ENCODE data around the gene TSPAN13.
"Not testable (repeated sequence)": the region's sequence is repeated elsewhere in the genome, so short reads cannot be mapped to it uniquely, and the experiment has no call there.

The TSPAN13 gene

DNA sequence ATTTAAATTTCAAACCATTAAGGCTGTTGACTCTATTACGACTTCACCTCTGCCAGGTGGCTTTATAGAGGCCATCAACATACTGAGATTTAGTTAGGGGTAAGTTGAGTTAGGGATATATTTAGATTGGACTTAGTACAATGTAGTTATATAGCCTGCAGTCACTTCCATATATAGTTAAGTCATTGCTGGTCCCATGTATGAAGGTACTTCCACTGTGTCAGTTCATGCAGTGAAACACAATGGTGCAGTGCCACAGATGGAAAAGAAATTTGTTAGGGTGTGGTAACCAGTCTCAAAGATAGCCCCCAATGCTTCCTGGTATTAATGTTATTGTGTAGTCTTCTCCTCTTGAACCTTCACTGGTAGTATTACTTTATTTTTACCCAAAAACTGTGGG lies 12.6 kb upstream of the TSPAN13 start:
- DNase-seq (ENCODE audit: low read depth in 1 of 2, low spot score in 1 of 2) = no peak

DNA sequence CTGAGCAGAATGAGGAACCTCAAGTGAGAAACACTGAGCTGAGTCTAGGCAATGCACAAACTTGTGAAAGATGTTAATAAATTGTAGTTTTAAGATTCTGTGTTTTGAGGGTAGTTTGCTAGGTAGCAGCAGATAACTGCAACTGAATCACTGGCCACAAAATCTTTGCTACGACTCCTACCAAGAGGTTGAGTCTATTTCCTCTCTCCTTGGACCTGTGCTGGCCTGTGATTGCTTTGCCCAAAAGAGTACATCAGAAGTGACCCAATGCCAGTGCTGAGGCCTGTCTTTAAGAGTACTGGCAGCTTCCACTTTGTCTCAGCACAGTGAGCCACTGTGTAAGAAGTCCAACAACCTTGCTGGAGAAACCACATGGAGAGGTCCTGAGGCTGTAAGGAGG lies 11.9 kb upstream of the TSPAN13 start:
- no peak for DNase-seq (ENCODE audit: low read depth in 1 of 2, low spot score in 1 of 2)

DNA sequence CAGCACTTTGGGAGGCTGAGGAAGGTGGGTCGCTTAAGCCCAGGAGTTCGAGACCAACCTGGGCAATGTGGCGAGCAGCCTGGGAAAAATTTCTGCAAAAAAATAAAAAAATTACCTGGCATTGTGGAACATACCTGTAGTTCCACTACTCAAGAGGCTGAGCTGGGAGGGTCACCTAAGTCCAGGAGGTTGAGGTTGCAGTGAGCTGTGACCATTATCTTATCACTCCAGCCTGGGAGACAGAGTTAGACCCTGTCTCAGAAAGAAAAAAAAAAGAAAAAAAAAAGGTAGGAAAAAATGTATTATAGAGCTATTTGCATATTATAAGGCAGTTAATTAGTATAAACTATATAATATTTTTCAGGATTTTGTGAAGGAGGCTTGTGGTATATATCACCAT lies 11.0 kb upstream of the TSPAN13 start:
- no peak for DNase-seq (ENCODE audit: low read depth in 1 of 2, low spot score in 1 of 2)

DNA sequence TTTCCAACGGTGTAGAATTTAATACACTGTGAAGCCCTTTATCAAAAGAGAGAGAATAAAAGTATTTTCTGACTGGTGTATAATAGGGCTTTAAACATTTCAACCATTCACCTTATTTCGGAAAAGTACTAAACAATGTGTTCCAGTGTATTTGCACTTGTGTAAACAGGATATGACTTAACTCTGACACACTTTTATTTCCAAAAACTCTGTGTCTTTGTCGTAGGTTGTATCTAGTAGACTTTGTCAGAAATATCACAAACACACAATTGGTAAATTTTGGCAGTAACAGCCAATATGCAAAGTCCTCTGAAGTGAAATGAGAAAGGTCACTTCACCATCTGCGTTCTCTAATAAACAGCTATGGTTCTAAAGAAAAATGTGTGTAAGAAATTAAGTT lies 10.3 kb upstream of the TSPAN13 start:
- DNase-seq (ENCODE audit: low read depth in 1 of 2, low spot score in 1 of 2) = no peak

DNA sequence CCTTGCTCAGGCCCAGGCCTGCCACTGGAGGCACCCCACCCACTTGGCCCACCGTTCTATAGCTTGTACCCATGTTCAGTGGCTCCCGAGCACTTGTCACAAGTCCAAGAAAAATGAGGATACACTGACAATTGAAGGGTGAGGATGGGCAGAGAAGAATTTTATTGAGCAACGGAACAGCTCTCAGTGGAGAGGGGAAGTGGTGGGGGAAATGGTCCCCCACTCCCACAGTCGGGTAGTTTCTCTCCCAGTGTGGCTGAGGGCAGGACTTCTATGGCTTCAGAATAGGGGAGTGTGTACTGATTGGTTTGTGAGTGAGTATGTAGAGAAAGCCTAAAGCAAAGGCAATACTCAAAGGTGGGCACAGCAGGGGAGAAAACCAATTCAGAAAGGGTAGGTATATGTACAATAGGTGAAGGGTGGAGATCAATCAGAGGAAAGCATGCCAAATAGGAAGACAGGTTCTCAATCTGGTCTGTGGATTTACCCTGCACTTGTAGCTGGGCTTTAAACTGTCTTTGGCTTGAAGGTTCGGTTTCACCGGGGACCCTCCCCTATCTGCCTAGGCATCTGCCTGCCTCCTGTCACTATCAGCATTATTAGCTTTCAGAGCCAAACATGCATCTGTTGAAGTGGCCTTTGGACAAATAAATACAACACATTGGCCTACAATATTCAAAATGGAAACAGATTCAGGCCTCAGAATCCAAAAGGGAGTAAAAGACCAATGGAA lies 8.9 kb upstream of the TSPAN13 start:
- DNase-seq (ENCODE audit: low read depth in 1 of 2, low spot score in 1 of 2) = no peak

DNA sequence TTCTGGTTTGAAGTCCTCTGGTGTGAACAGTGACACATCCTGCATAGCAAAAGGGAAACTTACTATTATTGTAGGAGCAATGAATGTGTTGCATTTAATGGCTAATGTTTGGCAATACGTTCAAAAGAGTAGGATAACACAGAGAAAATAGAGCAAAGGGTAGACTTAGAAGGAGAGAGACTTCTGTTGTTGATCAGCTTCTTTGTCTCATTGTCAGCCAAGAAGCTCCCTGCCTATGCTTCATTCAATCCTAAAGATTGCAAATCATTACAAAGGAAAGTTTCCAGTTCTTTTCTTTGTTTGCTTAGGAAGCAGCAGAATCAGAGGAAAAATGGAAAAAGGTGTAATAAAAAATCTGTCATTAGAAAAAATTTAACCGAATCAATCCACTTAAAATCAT lies 7.9 kb upstream of the TSPAN13 start:
- no peak for DNase-seq (ENCODE audit: low read depth in 1 of 2, low spot score in 1 of 2)

DNA sequence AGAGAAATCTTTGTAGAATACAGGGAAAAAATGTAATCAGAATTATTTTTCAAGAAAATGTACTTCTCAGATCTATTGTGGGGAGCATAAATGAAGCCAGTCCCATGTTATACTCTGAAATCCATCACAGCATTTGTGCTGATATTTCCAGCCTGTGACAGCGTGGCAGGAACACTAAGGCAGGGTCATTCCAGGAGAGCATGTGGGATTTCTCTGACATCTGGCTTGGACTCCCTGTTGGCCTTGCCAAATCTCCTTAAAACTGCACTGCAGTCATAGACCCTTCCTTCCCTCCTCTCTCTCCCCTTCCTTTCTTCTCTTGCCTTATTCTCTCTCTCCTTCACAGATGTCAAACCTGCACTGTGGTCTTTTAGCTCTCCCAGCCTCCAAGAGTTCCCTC lies 6.5 kb upstream of the TSPAN13 start:
- DNase-seq (ENCODE audit: low read depth in 1 of 2, low spot score in 1 of 2) = no peak

DNA sequence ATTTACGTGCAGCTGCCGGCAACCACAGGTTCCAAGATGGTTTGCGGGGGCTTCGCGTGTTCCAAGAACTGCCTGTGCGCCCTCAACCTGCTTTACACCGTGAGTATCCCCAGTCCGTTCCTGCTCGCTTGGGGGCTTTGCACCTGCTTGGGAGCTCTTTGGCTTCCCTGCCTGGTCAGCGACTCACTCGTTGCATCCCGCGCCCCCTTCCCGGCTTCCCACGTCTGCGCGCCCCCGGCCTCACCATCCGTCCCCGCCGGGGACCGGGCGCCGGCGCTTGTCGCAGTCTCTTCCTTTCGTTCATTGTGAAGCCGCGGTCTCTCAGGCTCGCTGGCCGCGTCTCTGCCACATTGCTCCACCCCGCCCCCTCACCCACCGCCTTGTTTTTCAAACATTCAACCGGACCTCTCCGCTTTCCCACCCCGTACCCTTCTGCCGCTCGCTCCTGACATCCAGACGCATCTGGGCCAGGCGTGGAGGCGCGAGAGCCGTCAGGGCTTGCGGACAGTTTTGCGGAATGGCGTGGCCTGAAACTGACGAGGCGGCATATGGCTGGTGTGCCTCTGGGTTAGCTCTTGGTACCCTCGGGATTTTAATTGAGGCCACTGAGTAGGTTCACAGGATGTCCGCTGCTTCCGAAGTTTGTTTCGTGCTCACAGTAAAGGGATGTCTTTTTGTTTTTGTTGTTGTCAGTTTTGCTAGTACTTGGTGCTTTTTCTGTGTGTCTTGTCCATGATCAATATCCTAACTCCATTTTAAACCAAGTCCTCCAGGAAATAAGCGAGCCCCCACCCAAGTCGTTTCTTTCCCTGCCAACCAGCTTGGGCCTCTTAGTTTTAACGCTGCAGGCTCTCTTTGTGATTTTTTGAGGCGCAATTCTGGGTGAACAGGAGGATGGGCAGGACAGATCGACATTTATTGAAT lies 639 bp downstream of the TSPAN13 start:
- no peak for DNase-seq (ENCODE audit: low read depth in 1 of 2, low spot score in 1 of 2)

DNA sequence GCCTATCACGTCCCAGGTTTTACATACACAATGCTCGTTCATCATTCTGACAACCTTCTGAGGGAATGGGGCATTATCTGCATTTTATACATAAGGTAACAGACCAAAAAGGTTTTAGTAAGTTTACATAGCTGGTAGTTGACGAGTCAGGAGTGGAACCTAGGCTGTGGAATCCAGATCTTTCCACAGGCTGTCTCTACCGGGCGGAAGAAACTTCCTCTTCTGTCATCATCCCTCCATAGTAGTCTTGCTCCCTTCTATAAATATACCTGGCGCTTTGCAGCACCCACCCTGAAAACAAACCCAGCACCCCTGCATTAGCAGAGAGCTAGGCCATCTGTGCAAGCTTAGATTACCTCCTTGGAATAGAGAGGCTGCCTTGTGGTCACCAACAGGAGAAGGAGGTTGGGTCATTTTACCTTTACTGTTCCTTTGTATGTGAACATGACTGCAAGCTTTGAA lies 1.3 kb downstream of the TSPAN13 start:
- no peak for DNase-seq (ENCODE audit: low read depth in 1 of 2, low spot score in 1 of 2)

DNA sequence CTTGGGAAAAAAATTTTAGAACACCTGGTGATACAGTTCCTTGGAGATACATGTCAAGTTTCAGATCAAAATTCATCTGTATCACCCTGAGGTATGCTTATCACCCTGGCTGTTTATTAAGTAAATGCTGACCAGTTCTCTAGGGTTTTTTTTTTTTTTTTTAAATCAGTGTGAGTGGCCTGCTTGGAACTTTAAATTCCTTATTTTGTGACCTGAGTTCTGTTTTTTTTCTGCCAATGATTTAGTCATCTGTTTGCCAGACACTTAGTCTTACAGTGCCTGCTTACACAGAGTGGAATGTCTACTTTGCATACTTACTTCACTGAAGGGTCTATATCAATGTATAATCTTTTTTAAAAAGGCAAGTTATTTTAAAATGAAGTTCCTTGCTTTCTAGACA lies 1.8 kb downstream of the TSPAN13 start:
- DNase-seq (ENCODE audit: low read depth in 1 of 2, low spot score in 1 of 2) = no peak

DNA sequence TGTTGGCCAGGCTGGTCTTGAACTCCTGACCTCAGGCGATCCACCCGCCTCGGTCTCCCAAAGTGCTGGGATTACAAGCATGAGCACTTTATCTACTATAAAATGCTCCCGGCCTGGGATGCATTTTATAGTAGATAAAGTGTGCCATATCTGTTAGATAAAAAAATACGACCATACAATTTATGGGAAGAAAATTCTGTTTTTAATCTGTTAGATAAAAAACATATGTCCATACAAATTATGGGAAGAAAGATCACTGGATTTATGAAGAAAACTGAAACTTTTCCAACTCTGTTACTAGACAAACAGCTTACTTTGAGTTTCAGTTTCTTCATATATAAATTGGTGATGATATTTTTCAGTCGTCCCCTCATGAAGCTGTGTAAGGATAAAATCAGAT lies 4.5 kb downstream of the TSPAN13 start:
- no peak for DNase-seq (ENCODE audit: low read depth in 1 of 2, low spot score in 1 of 2)

DNA sequence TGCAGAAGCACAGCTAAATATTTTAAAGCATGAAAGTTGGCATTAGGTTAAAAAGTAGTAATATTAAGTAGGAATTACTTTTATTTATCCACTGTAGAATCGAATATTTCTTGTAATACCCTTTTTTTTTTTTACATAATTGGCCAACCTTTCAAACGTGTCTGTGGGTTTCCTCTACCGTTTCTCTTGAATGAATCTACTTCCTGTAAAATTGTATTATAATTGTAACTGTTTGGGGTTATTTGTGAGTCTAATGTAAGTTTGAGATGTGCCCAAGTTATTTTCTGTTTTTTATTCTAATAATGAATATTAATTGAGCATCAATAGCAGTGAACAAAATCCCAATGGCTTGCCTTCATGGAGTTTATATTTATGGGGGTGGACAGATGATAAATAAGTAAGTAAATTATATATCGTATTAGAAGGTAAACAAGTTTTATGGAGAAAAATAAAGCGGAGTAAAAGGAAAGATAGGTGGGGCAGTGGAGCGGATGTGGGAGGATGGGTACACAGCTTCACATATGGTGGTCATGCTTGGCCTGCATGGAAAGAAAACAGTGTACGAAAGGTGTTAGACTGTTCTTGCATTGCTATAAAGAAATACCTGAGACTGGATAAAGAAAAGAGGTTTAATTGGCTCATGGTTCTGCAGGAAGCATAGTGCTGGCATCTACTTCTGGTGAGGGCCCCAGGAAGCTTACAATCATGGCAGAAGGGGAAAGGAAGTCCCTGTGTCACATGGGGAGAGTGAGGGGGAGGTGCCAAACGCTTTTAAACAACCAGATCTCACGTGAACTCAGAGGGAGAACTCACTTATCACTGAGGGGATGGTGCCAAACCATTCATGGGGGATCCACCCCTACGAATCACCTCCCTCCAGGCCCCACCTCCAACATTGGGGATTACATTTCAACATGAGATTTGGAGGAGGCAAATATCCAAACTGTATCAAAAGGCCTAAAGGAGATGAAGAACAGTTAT lies 5.4 kb downstream of the TSPAN13 start:
- no peak for DNase-seq (ENCODE audit: low read depth in 1 of 2, low spot score in 1 of 2)

DNA sequence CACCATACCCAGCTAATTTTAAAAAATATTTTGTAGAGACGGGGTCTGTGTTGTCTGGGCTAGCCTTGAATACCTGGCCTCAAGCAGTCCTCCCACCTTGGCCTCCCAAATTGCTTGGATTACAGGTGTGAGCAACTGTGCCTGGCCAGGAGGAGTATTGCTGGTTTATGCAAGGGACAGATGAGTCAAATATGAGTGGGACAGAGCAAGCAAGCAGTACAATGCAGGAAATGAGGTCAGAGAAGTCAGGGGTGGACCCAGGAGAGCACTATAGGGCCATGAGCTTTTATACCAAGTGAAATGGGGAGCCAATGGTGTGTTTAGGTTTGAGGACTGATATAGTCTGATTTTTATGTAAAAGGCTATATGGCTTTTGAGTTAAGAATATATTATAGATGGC lies 6.3 kb downstream of the TSPAN13 start:
- no peak for DNase-seq (ENCODE audit: low read depth in 1 of 2, low spot score in 1 of 2)

DNA sequence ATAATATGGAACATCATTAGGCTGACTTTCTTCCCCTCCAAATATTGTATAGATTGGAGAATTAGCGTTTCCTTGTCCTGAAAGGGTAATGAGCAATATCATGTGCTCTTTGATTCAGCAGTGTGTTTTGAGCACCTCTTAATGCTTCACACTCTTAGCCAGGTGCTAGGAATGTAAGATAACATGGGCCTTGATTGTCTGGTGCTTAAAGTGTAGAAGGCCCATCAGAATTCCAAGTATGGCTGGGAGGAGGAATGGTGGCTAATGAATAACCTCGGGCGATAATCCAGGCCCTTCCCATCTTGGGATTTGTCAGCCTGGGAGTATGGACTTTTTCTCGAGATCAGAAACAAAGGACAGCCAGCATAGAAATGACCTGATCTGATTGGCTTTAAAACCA lies 8.6 kb downstream of the TSPAN13 start:
- DNase-seq (ENCODE audit: low read depth in 1 of 2, low spot score in 1 of 2) = no peak

DNA sequence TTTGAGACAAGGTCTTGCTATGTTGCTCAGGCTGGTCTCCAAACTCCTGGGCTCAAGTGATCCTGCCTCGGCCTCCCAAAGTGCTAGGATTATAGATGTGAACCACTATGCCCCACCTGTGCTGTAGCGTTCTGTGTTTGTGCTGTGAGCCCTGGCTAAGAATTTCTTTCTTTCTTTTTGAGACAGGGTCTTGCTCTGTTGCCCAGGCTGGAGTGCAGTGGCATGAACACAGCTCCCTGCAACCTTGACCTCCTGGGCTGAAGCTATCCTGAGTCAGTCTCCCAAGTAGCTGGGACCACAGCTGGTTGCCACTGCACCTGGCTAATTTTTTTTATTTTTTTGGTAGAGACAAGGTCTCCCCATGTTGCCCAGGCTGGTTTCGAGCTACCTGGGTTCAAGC lies 11.4 kb downstream of the TSPAN13 start:
- DNase-seq (ENCODE audit: low read depth in 1 of 2, low spot score in 1 of 2) = no peak

DNA sequence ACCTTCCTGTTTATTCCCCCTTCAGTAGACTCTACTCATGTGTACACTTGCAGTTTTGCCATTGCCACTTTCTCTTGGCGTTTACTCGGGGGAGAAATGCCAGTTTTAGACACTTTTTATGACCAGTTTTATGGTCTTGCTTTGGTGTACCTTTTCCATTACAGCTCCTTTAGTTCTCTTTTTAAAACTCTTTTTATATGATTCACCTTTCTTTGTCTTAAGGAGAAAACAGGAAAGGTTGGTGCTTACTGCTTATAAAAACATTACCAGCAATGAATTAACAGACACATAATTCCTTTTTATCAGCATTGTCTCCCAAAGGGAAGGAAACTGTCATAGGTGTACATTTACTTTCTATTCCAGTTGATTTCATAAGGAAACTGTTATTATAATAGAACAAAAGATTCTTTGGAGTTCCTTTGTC lies 11.9 kb downstream of the TSPAN13 start:
- no peak for DNase-seq (ENCODE audit: low read depth in 1 of 2, low spot score in 1 of 2)

DNA sequence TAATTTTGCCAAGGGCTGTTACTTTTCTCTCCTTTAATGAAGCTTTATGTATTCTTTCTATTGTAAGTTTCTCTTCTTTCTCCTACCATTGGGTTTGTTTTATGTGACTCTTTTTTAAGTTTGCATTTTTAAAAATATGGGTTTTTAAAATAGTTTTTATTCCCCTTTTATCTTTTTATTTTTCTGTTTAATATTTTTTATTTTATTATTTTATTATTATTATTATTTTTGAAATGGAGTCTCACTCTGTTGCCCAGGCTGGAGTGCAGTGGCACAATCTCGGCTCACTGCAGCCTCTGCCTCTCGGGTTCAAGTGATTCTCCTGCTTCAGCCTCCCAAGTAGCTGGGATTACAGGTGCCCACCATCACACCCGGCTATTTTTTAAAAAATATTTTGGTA lies 16.4 kb downstream of the TSPAN13 start:
- not testable (repeated sequence) for DNase-seq (ENCODE audit: low read depth in 1 of 2, low spot score in 1 of 2)

DNA sequence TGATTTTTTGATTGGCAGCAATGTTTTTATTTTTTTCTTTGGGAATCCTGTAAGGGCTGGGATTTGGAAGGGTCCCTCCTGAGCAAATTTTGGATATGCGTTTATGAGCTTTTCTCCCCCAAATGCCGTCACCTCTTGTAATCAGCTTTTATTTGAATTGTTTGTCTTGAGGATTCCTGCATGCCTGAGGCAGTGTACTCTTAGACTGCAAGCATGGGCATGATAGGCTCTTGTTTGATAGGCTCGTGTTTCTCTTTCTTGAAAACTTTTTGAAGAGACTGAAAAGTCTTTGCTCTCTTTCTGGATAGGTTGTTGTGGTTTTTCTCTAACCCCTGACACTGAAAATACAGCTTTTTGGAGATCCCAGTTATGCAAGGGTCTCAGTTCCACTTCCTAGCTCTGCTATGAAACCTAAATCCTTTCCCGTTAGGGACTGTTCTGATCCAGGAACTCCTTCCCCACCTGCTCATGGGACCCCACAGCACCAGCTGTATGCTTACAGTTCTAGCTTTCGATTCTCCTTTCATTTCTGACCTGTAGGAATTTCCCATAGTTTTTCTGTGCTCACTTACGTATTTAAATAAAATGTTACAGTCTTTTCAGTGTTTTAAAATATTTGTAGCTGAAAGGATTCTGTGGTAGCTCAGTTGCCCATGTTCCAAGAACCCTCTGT lies 17.2 kb downstream of the TSPAN13 start:
- no peak for DNase-seq (ENCODE audit: low read depth in 1 of 2, low spot score in 1 of 2)

DNA sequence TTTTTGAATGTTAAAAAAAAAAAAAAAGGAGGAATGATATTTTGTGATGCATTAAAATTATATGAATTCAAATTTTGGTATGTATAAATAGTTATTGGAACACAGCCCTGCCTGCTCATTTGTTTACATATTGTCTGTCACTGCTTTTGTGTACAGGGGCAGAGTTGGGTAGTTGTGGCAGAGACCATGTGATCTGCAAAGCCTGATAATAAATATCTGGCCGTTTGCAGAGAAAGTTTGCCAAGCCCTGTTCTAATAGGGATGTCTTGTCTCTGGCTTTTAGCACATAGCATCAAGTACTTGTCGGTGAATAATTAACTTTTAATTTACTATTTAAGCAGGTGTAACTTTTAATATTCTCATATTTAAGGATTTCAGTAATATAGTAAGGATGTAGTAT lies 19.8 kb downstream of the TSPAN13 start:
- DNase-seq (ENCODE audit: low read depth in 1 of 2, low spot score in 1 of 2) = no peak

DNA sequence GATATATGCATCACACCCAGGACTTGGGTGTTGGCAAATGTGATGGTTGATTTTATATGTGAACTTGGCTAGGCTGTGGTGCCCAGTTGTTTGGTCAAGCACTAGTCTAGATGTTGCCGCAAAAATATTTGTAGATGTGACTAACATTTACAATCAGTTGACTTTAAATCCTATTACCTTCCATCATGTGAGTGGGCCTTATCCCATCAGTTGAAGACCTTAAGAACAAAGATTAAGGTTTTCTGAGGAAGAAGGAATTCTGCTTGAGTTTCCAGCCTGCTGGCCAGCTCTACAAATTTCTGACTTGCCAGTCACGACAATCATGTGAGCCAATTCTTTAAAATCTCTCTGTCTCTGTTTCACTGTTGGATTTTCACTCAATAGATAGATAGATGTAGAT lies 20.3 kb downstream of the TSPAN13 start:
- no peak for DNase-seq (ENCODE audit: low read depth in 1 of 2, low spot score in 1 of 2)

DNA sequence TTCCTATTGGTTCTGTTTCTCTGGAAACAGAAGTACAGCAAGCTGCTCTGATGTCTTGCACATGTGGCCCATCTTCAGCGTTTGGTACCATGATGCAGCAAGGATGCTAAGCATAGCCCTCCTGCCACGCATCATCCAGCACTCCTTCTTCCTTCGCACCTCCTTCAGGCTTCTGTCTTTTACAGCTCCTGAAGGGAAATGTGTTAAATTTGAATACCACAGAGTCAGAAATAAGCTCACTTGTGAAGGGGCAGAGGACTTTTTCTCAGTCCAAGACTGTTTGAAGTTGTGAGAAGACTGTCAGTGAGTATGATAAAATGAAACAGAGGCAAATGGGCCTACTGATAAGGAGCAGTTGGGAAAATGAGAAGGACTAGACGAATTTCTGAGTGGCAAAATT lies 20.7 kb downstream of the TSPAN13 start:
- DNase-seq (ENCODE audit: low read depth in 1 of 2, low spot score in 1 of 2) = no peak

Data from stimulated activated CD4-positive, alpha-beta T cell treated with anti-CD3 and anti-CD28 coated beads, Interleukin-15, amount 100 ng/mL, for 1 hour (primary cell).